ENCODE measurements around the gene CEP350.
"Not testable (repeated sequence)": the region's sequence is repeated elsewhere in the genome, so short reads cannot be mapped to it uniquely, and the experiment has no call there.

CEP350 gene

DNA sequence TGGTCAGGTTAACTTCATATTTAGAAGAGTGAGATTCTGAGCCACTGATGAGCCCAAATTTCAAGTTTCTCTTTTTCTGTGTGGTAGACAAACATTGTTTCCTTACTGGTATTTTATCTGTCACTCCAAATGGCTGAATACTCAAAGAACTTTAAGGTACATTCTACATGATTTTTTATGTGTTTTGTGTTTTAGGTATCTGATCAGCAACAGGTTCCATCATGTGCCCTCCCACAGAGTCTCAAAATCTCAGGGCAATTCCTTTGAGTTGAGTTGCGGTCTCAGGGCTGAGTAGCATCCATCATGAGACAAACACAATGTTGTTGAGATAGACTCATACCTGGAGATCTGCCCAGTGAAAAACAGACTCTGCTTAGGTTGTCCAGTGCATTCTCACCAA, 14.7 kb upstream of the CEP350 start:
- DNase-seq (ENCODE audit: low spot score): no peak

DNA sequence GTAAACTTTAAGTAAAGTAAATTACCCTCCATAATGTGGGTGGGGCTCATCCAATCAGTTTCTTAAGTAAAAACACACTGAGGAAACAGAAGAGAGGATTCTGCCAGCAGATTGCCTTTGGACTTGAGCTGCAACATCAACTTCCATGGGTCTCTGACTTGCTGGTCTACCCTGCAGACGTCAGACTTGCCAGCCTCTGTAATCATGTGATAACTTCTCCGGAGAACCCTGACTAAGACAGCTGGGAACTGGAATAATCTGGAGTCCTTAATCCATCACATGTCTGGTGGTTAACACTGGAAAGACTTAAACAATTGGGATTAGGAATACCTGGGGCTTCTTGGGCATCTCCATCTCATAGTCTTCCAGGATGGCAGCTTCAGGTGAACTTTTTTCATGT, 13.2 kb upstream of the CEP350 start:
- no peak for DNase-seq (ENCODE audit: low spot score)

DNA sequence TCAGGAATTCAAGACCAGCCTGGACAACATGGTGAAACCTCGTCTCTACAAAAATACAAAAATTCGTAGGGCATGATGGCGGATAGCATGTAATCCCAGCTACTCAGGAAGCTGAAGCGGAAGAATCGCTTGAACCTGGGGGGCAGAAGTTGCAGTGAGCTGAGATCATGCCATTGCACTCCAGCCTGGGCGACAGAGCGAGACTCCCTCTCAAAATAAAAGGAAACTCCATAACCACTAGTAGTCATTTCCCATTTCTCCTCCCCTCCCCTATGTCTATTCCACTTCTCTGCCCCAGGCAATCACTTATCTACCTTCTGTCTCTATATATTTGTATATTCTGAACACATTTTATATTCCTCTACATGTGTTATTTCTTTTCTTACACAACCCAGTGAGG, 4.0 kb upstream of the CEP350 start:
- DNase-seq (ENCODE audit: low spot score): no peak

DNA sequence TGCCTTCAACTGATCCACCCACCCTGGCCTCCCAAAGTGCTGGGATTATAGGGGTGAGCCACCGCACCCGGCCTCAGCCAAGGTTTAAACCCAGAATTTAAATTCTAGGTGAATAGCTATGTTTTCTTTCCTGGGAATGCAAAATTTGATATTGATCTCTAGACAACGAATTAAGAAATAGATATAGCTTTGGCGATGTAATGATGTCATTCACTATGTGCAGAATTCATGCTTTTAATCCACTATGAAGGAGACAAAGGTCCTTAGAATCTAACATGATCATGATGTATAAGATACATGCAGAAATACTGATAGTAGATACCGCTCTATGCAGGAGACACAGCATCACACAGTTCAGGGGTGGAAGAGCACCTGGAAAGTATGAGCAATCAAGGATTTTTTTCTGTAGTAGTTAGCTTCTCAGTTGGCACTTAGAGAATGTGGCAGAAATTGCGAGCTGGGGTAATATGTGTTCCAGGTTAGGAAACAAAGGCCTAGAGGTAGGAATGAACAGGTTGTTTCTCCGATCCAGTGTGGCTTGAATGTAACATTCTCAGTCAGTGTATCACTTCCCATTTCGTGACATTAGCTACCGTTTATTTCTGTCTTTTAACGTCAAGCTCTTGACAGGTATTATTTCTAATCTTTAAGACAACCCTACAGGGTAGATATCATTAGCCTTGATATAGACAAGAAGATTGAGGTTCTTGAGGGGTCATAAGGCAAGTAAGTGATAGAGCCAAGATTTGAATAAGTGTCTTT, 3.0 kb upstream of the CEP350 start:
- peak; percentile 25 for DNase-seq (ENCODE audit: low spot score)

DNA sequence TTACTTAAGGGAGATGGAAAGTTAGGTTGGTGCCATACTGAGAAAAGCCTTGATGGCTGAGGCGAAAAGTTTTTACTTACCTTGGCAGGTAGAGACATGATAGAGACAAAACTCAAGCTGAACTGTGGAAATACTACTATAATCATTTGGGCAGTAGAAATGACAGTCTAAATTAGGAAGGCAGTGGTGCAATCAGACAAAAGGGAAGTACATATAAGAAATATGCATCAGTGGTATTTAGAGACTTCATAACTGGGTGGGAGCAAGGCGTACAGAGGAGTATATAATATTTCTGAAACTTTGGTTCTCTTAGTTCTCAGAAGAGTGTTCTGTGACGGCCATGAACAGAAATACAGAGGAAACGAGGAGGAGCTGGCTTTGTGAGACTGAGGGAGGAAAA, 2.4 kb upstream of the CEP350 start:
- peak; percentile 28 for DNase-seq (ENCODE audit: low spot score)

DNA sequence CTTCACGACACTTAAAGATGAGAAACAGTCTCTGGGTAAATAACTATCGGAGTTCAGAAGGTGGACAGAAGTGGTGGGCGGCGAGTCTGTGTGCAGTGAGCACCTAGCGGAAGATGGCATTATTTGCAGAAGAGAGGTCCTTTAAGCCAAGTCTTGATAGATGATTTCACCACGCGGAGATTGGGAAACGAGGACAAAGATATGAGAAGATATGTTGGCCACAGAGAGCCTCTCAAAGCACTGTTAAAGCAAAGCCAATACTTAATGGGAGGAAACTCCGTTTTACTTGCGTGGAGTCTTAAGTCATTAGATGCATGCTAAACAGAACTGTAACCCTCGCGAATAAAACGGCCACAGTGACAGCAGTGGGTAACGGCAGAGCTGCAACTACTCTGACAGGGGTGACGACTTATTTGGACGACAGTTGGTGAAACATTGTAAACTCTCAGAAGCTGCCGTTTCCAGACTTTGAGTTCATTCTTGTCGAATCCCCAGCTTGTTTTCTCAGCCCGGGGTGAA, 577 bp upstream of the CEP350 start:
- peak; percentile 92 for DNase-seq (ENCODE audit: low spot score)

DNA sequence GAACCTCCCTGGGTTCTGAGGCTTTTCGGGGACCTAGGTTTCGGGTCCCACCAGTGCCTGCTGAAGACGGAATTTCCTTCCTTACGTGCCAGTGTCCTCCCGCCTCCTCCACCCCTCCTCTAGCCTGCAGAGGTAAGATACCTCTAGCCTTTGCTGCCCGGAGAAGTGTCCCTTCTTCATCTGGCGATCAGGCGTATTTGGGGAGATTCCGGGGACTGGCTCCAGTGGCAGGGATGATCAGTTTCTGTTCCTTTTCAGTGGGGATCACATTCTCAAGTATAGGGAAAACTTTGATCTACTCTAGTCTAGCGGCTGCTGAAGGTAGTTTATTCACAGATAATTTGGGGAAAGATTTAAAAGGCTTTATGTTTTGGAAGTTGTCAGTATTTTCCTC, 674 bp downstream of the CEP350 start:
- peak; percentile 72 for DNase-seq (ENCODE audit: low spot score)

DNA sequence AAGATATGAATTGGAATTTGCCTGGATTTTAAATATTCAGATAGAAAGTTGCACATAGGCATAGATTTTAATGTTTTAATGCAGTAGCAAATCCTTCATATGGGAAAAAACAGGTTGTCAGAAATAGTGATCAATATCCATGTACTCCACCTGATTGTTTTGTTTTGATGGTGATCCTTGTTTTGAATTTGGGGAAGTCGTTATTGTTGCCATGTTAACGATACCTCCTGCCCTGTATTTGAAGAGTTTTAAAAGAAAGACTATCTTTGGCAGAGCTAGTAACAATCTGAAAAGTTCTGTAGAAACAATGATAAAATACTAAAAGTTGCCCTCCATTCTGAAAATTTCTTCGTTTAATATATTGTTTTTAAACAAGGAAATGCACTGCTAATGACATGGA, 1.1 kb downstream of the CEP350 start:
- peak; percentile 51 for DNase-seq (ENCODE audit: low spot score)

DNA sequence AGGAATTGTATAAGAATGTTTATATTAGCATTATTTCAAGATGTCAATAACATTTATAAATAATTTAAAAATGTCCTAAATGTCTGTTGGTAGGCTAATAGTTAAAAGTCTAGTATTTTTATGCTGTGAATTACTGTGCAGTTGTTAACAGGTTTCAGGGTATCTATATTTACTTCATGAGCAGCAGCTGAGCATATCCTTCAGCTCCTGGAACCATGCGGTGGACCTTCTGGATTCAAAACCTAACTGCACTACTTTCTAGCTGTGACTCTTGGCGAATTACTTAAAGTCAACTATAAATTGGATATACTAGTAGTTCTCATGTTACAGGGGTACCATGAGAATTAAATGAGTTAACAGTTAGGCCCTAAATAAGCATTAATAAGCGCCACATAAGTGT, 3.7 kb downstream of the CEP350 start:
- DNase-seq (ENCODE audit: low spot score): no peak

DNA sequence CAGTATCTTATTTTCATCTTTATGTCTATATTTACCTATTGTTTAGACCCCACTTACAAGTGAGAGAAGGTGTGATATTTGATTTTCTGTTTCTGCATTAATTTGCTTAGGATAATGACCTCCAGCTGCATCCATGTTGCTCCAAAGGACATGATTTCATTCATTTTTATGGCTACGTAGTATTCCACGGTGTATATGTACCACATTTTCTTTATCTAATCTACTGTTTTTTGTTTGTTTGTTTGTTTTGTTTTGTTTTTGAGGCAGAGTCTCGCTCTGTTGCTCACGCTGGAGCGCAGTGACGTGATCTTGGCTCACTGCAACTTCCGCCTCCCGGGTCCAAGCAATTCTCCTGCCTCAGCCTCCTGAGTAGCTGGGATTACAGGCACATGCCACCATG, 7.6 kb downstream of the CEP350 start:
- not testable (repeated sequence) for DNase-seq (ENCODE audit: low spot score)

DNA sequence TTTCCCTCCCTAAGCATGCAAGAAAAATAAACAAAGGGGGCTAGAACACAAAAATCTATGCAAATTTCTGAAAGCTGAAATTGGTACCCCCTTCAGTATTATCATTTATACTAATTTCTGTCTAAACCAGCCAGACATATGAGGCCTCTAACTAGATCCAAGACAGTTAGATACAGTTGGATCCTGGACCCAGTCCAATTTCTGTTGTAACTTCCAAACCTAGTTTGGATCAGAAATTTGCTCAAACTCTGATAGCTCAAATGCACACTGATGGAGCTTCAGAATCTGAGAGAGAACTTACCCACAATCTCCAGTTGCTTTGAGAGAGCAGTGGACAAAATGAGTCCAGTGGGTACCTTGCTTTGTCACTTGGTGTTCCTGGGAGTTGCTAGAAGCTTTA, 11.9 kb downstream of the CEP350 start:
- no peak for DNase-seq (ENCODE audit: low spot score)

DNA sequence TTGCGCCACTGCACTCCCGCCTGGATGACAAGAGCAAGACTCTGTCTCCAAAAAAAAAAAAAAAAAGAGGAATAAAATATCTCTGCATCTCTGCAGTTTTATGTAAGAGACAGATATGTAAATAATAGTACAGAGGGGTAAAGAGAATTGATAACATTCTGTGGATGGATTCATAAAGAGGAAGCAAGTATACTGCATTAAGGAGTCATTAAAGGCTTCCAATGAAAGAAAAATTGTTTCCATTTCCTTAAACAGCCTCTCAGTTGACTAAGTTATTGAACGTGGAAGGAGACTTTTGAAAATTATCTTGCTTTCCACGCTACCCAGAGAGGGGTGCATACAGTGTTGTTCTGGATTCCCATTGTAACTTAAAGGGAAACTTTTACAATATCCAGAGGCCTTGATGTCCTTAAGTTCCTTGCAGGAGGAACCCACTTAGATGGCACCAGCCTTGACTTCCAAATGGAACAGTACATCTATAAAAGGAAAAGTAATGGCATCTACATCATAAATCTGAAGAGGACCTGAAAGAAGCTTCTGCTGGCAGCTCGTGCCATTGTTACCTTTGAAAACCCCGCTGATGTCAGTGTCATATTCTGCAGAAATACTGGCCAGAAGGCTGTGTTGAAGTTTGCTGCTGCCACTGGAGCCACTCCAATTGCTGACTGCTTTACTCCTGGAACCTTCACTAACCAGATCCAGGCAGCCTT, 13.8 kb downstream of the CEP350 start:
- no peak for DNase-seq (ENCODE audit: low spot score)

DNA sequence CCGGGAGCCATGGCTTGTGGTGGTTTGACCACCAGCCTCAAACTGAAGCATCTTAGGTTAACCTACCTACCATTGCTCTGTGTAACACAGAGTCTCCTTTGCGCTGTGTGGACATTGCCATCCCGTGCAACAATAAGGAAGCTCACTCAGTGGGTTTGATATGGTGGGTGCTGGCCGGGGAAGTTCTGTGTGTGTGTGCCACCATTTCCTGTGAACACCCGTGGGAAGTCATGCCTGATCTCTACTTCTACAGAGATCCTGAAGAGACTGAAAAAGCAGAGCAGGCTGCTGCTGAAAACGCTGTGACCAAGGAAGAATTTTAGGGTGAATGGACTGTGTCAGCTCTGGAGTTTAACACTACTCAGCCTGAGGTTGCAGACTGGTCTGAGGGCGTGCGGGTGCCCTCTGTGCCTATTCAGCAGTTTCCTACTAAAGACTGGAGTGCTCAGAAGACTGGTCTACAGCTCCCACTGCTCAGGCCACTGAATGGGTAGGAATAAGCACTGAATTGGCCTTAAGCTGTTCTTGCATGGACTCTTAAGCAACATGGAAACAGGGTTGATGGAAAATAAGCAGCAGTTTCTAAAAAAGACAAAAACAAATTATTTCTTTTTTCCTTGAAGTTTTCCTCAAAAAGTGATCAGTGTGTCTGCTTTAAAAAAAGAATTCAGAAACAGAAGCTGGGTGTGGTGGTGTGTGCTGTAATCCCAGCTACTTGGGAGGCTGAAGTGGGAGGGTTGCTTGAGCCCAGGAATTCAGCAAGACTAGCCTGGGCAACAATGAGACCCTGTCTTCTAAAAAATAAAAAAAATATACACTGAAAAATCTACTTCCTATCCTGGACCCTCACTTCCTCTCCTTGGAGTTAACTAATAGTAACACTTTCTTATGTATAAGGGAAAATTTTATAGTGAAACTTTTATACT, 14.6 kb downstream of the CEP350 start:
- DNase-seq (ENCODE audit: low spot score): no peak

DNA sequence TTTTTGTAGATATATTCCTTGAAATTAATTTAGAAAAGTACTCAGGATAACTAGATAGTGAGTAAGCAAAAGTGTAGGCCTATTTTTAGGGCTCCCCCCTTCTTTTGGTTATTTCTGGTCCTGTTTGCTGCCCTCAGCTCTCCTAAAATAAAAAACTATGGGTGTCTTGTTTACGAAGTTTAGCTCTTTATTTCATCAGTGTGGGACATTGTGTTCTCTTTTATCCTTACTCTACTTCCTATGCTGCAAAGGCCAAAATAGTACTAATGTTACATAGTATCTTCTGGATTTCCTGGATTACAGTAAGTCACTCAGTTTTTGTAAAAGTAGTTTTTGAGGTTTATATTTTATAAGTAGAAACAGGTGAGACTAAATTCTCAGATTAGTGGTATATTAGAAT, 15.4 kb downstream of the CEP350 start:
- no peak for DNase-seq (ENCODE audit: low spot score)

DNA sequence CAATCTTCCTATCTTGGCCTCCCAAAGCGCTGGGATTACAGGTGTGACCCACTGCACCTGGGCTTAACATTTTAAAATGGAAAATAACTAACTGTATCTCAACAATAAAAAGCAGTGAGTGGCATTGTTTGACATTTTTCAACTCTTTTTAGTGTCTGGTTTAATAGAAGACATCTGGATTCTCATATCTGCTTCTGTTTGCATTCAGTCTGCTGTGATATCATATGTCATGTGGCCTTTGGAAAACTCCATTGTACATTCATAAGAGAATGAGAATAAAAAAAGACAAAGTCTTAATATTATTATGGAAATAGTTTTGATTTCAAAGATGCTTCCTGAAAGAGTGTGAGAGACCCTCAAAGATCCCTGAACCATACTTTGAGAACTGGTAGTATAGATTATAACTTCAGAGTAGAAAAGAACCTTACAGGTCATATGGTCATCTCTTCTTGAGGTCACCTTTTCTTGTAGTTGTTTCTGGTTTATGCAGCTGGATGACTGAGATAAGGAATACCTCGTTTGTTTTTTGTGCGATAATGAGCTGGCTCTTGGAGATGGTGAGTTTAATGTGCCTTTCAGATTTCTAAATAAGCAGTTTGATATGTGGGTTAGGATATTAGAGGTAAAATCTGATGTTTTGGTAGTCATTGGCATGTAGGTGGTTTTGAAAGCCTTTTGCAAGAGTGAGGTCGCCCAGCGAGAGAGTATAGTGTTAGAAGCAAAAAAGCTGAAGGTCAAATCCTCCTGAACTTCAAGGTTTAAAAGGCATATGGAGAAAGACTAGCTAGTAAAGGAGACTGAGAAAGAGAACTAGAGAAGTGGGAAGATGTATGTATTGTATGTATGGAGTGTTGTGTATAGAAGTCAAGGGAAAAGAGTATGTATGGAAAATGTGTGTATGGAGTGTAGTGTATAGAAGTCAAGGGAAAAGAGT, 17.2 kb downstream of the CEP350 start:
- no peak for DNase-seq (ENCODE audit: low spot score)

DNA sequence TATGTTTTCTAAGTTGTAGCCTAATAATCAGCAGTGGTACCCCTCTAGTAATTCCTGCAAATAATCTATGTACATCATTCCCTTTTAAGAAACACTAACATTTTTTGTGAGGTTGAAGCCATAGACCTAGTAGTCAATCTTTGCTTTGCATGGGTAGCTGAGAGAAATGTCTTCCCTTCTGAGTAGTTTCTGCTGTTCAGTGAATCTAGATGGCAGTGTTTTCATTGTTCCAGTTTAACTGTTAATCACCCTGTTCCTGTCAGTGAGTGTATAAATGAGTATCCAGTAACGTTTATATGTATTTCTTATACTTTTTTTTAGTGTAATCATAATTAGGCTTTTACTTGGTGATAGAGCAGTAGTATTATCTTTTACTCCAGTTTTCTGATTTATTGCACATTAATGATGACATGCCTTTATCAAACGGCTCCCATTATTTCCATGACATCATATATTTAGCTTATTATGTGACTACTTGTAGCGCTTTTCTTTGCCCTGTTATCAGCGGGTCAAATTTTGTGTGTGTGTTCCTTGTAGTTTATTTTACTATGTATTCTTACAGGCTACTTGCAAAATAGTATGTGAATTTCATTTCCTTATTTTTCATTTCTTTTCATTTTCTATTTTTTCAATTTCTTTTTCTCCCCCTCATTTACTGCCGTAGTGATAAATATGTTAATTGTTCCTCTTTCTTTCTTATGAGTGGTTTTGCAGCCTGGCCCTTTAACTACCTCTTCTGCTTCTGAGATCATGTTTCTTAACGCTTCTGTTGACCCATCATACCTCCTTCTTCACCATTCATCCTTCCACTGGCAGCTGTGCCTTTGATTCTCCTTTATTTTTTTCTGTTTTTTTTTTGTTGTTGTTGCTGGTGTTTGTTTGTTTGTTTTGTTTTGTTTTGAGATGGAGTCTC, 18.8 kb downstream of the CEP350 start:
- no peak for DNase-seq (ENCODE audit: low spot score)

DNA sequence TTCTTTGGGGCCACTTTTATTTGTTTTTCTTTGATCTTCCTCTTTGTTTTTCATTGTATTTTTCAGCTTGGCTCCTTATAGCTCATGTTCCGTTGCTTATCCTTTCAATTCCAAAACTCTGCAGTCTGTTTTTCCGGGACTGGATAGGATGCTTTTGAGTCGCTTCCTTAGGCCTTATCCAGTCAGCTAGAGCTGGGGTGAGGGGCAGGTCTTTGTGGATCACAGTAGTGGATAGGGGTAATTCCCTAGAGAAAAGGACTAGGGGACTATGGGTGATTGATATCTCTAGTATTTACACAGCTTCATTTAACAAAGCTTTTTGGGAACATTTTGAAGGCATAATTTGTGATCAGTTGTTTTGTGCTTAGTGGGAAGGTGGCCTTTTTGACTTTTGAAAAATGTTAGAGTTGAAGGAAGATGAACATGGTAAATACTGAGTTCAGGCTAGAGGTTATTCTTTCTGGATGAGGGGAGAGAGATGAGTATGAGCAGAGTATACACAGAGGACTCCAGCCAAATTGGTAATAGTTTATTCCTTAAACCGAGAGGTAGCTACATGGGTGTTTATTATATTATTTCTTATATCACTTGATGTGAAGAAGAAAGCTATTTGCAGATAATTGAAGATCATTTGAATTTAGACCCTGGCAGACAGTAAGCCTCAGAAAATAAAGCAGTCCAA, 22.5 kb downstream of the CEP350 start:
- DNase-seq (ENCODE audit: low spot score): no peak

DNA sequence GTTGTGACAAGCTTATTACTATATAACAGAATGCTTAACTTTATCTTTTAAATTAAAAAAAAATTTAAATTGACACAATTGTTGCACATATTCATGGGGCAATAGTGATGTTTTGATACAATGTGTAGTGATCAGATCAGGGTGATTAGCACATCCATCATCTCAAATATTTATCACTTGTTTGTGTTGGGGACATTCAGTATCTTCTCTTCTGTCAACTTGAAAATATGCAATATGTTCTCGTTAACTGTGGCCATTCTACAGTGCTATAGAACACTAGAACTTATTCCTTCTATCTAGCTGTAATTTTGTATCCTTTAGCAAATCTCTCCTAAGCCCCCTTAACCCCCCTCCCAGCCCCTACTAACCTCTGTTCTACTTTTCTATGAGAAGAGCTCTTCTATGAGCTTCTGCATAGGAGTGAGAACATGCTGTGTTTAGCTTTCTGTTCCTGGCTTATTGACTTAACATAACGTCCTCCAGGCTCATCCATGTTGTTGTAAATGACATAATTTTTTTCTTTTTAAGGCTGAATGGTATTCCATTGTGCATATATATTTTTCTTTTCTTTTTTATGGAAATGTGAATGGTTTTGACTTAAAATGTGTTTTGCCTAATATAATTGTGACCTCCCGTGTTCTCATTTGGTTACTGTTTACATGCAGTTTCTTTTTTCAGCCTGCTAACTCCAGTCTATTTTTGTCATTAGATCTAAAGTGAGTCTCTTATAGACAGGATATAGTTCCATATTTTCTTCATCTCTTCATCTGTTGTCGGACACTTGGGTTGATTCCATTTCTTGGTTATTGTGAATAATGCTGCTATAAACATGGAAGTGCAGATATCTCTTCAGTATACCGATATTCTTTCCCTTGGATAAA, 23.8 kb downstream of the CEP350 start:
- DNase-seq (ENCODE audit: low spot score): no peak

DNA sequence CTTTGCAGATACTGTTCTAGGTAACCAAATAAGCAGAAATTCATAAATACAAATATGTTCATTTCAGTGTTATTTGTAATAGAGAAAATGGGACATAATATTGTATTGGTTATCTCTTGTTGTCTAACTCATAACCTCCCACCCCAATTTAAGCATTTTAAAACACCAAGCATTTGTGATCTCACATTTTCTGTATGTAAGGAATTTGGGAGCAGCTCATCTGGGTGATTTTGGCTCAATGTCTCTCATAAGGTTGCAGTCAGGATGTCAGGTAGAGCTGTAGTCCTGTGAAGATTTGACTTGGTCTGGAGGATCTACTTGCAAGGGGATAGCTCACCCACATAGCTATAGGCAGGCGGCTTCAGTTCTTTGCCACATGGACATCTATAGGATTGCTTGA, 29.5 kb downstream of the CEP350 start:
- DNase-seq (ENCODE audit: low spot score): no peak

Measured in NAMALWA (cell line).